ENCODE results near the gene CAMK1D. TPM values are rescaled to one million over a fixed set of nuclear protein-coding genes. Genes with fewer than 3 reads are reported as not detected.

The CAMK1D gene
- total RNA-seq, 4 donors from 2014 or later, result 5.6 to 23.9 (median 7.4) TPM

DNA sequence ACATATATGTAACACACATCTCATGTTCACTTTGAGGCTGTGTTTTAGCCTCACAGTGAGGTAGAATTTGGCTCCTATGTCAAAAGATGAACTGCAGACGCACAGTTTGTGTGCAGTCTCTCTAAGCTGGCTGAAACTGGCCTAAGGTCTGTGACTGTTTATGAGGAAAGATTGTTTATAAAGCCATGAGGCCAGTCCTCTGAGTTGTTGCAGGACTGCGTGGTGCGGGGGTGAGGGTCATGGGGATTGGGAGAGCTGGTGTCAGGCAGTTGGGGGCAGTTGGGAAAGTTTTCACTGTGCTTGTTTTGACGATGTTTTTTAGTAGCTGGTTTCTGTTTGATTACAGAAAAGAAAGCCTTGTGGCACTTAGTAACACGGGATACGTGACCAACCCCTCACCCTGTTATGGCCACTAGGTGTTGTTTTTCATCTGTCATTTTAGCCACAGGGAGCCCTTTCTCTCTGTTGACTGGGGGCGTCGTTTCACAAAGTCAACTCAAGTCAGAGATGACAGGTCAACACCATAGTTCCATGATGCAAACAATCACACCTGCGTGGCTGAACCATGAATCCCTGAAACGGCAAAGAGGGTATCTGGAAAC lies 341.3 kb downstream of the CAMK1D start:
- Histone ChIP-seq H3K36me3 (no peaks in the 10 kb centered on the region), H3K27me3 (no peaks in the 10 kb centered on the region), H3K27ac (peak overlapping the region in 2 of 4 donors; percentile 36 to 39), H3K4me1 (no peaks in the 10 kb centered on the region), H3K4me3 (no peak overlapping the region), H3K9me3 (no peaks in the 10 kb centered on the region)
- TF ChIP-seq, protein P1, sequence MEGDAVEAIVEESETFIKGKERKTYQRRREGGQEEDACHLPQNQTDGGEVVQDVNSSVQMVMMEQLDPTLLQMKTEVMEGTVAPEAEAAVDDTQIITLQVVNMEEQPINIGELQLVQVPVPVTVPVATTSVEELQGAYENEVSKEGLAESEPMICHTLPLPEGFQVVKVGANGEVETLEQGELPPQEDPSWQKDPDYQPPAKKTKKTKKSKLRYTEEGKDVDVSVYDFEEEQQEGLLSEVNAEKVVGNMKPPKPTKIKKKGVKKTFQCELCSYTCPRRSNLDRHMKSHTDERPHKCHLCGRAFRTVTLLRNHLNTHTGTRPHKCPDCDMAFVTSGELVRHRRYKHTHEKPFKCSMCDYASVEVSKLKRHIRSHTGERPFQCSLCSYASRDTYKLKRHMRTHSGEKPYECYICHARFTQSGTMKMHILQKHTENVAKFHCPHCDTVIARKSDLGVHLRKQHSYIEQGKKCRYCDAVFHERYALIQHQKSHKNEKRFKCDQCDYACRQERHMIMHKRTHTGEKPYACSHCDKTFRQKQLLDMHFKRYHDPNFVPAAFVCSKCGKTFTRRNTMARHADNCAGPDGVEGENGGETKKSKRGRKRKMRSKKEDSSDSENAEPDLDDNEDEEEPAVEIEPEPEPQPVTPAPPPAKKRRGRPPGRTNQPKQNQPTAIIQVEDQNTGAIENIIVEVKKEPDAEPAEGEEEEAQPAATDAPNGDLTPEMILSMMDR (IDR thresholded peaks at IDR 0.05), result no peak
- no peak for TF ChIP-seq POLR2A (IDR thresholded peaks at IDR 0.05)
- DNase-seq, result no peak

- Histone ChIP-seq H3K36me3 (no peaks in the 10 kb centered on the region), H3K27me3 (no peaks in the 10 kb centered on the region), H3K4me1 (no peaks in the 10 kb centered on the region), H3K4me3 (no peak overlapping the region), H3K9me3 (no peaks in the 10 kb centered on the region), H3K27ac (no peak overlapping the region)
- DNase-seq, result no peak
- TF ChIP-seq, protein P1 (IDR thresholded peaks at IDR 0.05), result no peak
- TF ChIP-seq POLR2A (IDR thresholded peaks at IDR 0.05), result no peak
These were observed 342.2 kb downstream of the CAMK1D start for GRCh38 chr10:12691596-12691995.

DNA sequence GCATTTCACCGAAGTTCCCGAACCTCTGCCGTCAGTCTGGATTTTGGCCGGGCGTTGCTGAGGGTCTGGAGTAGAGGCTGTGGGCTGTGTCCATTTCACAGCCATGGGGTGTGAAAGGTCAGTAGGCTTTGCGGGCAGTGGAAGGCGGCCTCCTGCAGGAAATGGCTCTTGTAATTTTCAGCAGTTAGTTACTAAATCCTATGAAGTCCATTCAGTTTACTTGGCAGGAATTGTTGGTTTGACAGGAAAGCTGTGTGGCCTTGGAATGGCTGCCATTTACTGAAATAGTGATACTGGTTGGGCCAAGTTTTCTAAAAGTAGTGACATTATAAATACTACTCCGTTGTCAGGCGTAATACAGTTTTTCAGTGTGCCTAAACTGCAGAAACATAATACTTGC lies 348.4 kb downstream of the CAMK1D start:
- TF ChIP-seq, protein P1 (IDR thresholded peaks at IDR 0.05), result no peak
- no peak for TF ChIP-seq POLR2A (IDR thresholded peaks at IDR 0.05)
- Histone ChIP-seq H3K27ac (no peak overlapping the region), H3K9me3 (no peaks in the 10 kb centered on the region), H3K27me3 (no peaks in the 10 kb centered on the region), H3K4me3 (no peak overlapping the region), H3K4me1 (peaks cover 0 to 14% (median 0%) of the 10 kb centered on the region in 4 donors), H3K36me3 (no peaks in the 10 kb centered on the region)
- no peak for DNase-seq

- Histone ChIP-seq H3K36me3 (no peaks in the 10 kb centered on the region), H3K27me3 (no peaks in the 10 kb centered on the region), H3K9me3 (no peaks in the 10 kb centered on the region), H3K4me1 (peaks cover 0 to 14% (median 0%) of the 10 kb centered on the region in 4 donors), H3K4me3 (no peak overlapping the region), H3K27ac (peak overlapping the region in 3 of 4 donors; percentile 27 to 66 (median 65))
- no peak for DNase-seq
- TF ChIP-seq, protein P1 (IDR thresholded peaks at IDR 0.05), result no peak
- TF ChIP-seq POLR2A (IDR thresholded peaks at IDR 0.05), result no peak
These were observed 349.9 kb downstream of the CAMK1D start for GRCh38 chr10:12699258-12699700.

DNA sequence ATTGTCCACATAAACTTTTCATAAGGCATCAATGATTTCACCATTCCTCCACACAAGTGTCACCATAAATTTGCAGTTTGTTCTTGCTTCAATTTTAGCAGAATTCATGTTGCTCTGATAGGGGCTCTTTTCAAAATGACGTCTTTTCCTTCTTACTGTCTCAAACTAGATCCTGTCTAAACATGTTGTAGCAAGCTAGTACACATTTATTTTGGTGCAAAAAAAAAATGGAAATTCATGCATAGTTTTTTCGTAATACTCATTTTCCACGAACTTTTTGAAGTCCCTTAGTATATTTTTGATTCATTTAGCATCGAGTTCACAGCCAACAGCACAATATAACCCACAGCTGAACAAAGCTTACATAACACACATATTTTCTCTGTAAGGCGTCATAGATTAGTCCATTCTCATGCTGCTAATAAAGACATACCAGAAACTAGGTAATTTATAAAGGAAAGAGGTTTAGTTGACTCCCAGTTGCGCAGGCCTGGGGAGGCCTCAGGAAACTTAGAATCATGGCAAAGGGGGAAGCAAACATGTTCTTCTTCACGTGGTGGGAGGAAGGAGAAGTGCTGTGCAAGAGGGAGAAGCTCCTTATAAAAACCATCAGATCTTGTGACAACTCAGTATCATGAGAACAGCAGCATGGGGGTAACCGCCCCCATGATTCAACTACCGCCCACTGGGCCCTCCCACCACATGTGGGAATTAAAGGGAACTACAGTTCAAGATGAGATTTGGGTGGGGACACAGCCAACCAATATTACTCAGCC lies 350.6 kb downstream of the CAMK1D start:
- no peaks in the 10 kb centered on the region for H3K36me3 ChIP-seq
- H3K4me3 ChIP-seq, result no peak overlapping the region
- no peaks in the 10 kb centered on the region for H3K9me3 ChIP-seq
- DNase-seq, result no peak
- H3K27ac ChIP-seq, result peak overlapping the region in 2 of 4 donors; percentile 27 to 65
- H3K4me1 ChIP-seq, result peaks cover 0 to 14% (median 0%) of the 10 kb centered on the region in 4 donors
- H3K27me3 ChIP-seq, result no peaks in the 10 kb centered on the region
- TF ChIP-seq POLR2A (IDR thresholded peaks at IDR 0.05), result no peak
- TF ChIP-seq, protein P1 (IDR thresholded peaks at IDR 0.05), result no peak
